Vagina (tissue), 2 donors: ENCODE results near the gene MRPS10.

ENCODE experiments used
- POLR2AphosphoS5 ChIP-seq, 2 donors: sonication (generic); formaldehyde crosslinking; IDR thresholded peaks; one replicate each; pipeline ENCODE4 v1.9.0; 2017; ENCODE audit warnings: antibody characterized with exemption in 2 of 2, mild to moderate bottlenecking in 2 of 2, low read depth in 1 of 2; ENCODE audit not compliant: insufficient read depth in 1 of 2
- TF ChIP-seq, protein P1 (sequence below), 3 experiments: fragments of 450-650 bp in 2 of 3; fragments of 200-600 bp in 1 of 3; sonication (generic) in 1 of 3; IDR thresholded peaks; one replicate each; pipeline ENCODE4 v1.5.1; 2017 to 2019; ENCODE audit warnings: antibody characterized with exemption in 3 of 3, mild to moderate bottlenecking in 2 of 3, moderate library complexity in 2 of 3

DNA sequence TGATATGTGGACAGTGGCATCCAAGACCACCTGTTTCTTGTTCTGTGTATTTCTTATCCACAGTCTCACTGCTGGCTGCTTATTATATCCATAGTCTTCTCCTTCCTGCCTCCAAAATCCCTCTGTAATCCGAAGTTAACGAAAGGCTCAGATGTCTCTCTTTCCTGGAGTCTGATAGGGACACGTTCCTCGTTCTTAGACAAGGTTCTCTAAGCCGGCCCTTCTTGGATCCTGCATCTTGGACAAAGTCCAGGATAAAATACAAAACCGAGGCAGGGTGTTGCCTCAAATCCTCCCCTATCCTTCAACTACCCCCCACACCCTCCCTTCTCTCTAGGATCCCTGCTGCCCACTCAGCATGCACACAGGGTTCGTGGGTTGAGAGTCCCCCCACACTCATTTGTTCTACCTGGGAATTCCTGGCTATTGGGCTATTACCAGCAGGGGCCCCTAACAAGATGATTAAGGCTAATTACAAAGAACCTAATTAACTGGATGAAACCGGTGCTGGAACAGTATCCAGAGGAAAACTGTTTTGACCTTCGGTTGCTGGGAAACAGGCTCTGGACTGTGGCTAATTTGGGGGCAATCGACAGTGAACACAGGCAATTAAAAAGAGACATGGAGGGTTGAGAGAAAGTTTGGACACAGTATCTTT, 32.7 kb upstream of the MRPS10 start:
- TF ChIP-seq, protein P1, sequence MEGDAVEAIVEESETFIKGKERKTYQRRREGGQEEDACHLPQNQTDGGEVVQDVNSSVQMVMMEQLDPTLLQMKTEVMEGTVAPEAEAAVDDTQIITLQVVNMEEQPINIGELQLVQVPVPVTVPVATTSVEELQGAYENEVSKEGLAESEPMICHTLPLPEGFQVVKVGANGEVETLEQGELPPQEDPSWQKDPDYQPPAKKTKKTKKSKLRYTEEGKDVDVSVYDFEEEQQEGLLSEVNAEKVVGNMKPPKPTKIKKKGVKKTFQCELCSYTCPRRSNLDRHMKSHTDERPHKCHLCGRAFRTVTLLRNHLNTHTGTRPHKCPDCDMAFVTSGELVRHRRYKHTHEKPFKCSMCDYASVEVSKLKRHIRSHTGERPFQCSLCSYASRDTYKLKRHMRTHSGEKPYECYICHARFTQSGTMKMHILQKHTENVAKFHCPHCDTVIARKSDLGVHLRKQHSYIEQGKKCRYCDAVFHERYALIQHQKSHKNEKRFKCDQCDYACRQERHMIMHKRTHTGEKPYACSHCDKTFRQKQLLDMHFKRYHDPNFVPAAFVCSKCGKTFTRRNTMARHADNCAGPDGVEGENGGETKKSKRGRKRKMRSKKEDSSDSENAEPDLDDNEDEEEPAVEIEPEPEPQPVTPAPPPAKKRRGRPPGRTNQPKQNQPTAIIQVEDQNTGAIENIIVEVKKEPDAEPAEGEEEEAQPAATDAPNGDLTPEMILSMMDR (IDR thresholded peaks at IDR 0.05): no peak
- TF ChIP-seq POLR2AphosphoS5 (IDR thresholded peaks at IDR 0.05; ENCODE audit: insufficient read depth in 1 of 2, low read depth in 1 of 2): no peak
